ENCODE data around the gene ARHGAP24. TPM values are rescaled to one million over a fixed set of nuclear protein-coding genes. Genes with fewer than 3 reads are reported as not detected.

ARHGAP24 gene
- total and polyA plus RNA-seq, 2 donors from 2014 or later: 78.1 to 94.7 TPM

GRCh38 chr4:86050496-86050895, 575.5 kb downstream of the ARHGAP24 start:
- Histone ChIP-seq H3K9me3 (ENCODE audit: control insufficient read depth in 2 of 3, insufficient read depth in 1 of 3, low read length in 3 of 3) (no peaks in the 10 kb centered on the region), H3K4me1 (ENCODE audit: control insufficient read depth in 2 of 3, insufficient read depth in 2 of 3, low read depth in 1 of 3, low read length in 3 of 3) (peaks cover 0 to under 1% (median 0%) of the 10 kb centered on the region in 3 donors), H3K9ac (ENCODE audit: low read length in 3 of 3) (no peak overlapping the region), H3K27ac (ENCODE audit: low read depth in 2 of 2, low read length in 2 of 2) (no peak overlapping the region), H3K36me3 (ENCODE audit: control insufficient read depth in 2 of 3, insufficient read depth in 3 of 3, low read length in 3 of 3) (no peaks in the 10 kb centered on the region), H3K27me3 (ENCODE audit: control insufficient read depth, insufficient read depth, low read length) (no peaks in the 10 kb centered on the region), H3K4me3 (ENCODE audit: low read length in 3 of 3) (no peak overlapping the region)
- TF ChIP-seq CTCF (IDR thresholded peaks at IDR 0.05; ENCODE audit: borderline replicate concordance, extremely low read depth, insufficient read depth): no peak
- no peak for FAIRE-seq
- DNase-seq: no peak
- intact Hi-C loops (cut with DNase I): no loop called here

Small RNAs within 50 kb of the gene (microRNA-seq; reads per million reads assigned to microRNA genes)
- not detected for gene MIR4451
